T-helper 2 cell treated with Interferon-gamma antibody and Interleukin-4, amounts not matched to agents 5 μg/mL and 100 μg/mL, for 36 hours (primary cell): ENCODE results near the gene RHEB.

ENCODE experiments used
- DNase-seq: peaks from one replicate; pipeline ENCODE4 v3.0.0; 2021; ENCODE audit warnings: low spot score
- H3K27ac Mint-ChIP-seq: one replicate; pipeline ENCODE4 v1.8.0; 2021; ENCODE audit warnings: mild to moderate bottlenecking, mixed read lengths
- H3K27me3 Mint-ChIP-seq: one replicate; pipeline ENCODE4 v1.8.0; 2021; ENCODE audit warnings: low read depth, mixed read lengths
- H3K36me3 Mint-ChIP-seq: one replicate; pipeline ENCODE4 v1.8.0; 2021; ENCODE audit warnings: low read depth, mixed read lengths
- H3K4me1 Mint-ChIP-seq: one replicate; pipeline ENCODE4 v1.8.0; 2021; ENCODE audit warnings: low read depth, mixed read lengths
- H3K4me3 Mint-ChIP-seq: one replicate; pipeline ENCODE4 v1.8.0; 2022; ENCODE audit warnings: mild to moderate bottlenecking, moderate library complexity, mixed read lengths
- H3K9me3 Mint-ChIP-seq: one replicate; pipeline ENCODE4 v1.8.0; 2021; ENCODE audit warnings: mixed read lengths

The RHEB gene

DNA sequence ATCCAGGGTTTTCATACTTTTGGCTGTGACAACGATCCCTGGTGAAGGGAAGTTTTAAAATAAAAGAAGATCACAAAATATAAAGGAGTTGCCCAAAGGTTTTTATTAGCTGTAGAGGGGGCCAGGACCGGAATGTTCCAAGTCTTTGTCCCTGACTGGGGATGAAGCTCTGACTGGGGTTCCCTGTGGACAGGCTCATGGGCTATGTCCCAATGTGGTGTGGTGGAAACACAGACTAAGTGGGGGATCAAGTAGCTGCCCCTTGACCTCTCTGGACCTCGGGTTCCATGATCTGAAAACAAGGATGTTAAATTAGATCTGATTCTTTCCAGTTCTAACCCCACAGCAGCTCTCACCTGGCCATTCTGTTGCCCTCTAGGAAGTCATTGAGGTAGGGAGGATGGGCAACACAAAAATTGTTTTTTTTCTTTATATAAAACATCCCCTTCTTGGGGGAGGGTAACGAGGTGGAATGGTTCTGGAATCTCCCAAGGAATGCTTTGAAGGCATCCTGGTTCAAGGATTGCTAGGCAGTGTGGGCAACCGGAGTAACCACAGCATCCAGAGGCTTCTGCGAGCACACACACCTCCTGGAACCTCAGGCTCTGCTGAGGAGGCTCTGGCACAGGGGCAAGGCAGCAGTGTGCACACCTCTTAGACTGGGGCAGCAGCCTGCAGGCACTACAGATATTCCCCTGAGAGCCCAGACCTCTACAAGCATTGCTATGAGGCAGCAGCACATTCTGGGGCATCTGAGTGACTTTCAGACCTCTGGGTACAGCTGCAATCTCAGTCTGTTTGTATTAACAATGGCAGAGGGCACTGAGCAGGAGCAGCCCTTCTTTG is 58.4 kb downstream of the RHEB start:
- Mint-ChIP-seq H3K4me1 (peaks cover 4% of the 10 kb centered on the region), H3K36me3 (peaks cover 37% of the 10 kb centered on the region), H3K9me3 (peaks cover 32% of the 10 kb centered on the region), H3K4me3 (no peak overlapping the region), H3K27me3 (peaks cover 11% of the 10 kb centered on the region), H3K27ac (no peak overlapping the region)
- no peak for DNase-seq

DNA sequence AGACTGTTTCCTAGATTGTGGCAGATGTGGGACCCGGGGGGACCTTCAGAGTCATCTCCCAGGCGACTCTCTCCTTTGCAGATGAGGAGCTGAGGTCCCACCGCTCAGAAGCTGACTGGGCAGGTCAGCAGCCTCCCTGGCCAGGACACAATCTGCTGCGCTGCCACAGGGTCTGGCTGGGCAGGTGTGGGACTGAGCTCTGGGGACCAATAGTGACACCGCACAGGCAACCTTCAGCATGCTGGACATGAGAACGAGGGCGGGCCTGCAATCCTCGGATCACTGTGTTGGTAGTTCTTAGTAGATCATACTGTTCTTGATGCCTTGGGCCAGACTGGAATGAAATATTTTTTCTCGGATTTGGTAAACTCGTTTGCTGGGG is 59.2 kb downstream of the RHEB start:
- Mint-ChIP-seq H3K27me3 (peaks cover 11% of the 10 kb centered on the region), H3K9me3 (peaks cover 32% of the 10 kb centered on the region), H3K27ac (no peak overlapping the region), H3K36me3 (peaks cover 30% of the 10 kb centered on the region), H3K4me1 (peaks cover 6% of the 10 kb centered on the region), H3K4me3 (no peak overlapping the region)
- no peak for DNase-seq

DNA sequence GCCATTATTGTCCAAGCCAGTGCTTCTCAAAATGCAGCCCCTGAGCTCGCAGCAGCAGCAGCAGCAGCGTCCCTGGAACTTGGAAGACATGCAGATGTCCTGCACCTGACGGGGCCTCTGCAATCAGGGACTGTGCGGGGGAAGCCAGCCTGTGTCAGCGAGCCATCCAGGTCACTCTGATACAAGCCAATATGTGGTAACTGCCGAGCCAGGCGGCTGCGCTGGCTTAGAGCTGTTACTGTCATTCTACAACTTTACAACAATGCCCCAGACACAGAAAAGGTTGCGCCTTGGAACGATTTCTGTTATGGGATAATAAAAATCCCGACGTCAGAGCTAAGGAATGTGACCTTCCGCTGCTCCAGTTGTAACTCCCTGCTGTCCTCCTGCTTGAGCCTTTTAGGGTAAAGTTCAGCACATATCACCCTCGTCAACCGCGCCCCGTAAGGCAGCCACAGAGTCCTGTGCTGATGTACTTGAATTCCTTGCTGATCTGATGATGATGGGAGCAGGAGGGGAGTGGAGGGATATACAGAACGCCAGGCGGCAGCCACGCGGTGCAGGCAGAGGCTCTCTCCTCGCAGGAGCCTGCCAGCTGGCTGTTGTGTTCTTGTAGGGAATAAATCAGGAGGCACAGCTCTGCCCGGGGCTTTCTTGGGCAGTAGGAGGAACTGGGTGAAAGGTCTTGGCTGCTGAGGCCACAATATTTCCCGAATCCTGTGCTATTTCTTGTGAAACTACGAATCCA is 59.8 kb downstream of the RHEB start:
- peaks cover 6% of the 10 kb centered on the region for H3K4me1 Mint-ChIP-seq
- no peak for DNase-seq
- no peak overlapping the region for H3K4me3 Mint-ChIP-seq
- no peak overlapping the region for H3K27ac Mint-ChIP-seq
- peaks cover 32% of the 10 kb centered on the region for H3K9me3 Mint-ChIP-seq
- peaks cover 11% of the 10 kb centered on the region for H3K27me3 Mint-ChIP-seq
- H3K36me3 Mint-ChIP-seq = peaks cover 24% of the 10 kb centered on the region

DNA sequence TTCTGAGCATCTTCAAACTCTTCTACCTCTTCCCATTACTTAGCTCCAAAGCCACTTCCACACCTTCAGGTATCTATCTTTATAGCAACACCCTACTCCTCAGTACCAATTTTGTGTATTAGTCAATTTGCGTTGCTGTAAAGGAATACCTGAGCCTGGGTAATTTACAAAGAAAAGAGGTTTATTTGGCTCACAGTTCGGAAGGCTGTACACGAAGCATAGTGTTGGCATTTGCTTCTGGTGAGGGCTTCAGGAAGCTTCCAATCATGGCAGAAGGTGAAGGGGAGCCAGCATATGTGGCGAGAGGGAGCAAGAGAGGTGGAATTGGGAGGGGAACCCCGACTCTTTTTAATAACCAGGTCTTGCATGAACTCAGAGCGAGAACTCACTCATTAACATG is 62.2 kb downstream of the RHEB start:
- Mint-ChIP-seq H3K27ac (no peak overlapping the region), H3K9me3 (peaks cover 14% of the 10 kb centered on the region), H3K27me3 (peaks cover 11% of the 10 kb centered on the region), H3K4me1 (peaks cover 6% of the 10 kb centered on the region), H3K36me3 (peaks cover 3% of the 10 kb centered on the region), H3K4me3 (no peak overlapping the region)
- no peak for DNase-seq

DNA sequence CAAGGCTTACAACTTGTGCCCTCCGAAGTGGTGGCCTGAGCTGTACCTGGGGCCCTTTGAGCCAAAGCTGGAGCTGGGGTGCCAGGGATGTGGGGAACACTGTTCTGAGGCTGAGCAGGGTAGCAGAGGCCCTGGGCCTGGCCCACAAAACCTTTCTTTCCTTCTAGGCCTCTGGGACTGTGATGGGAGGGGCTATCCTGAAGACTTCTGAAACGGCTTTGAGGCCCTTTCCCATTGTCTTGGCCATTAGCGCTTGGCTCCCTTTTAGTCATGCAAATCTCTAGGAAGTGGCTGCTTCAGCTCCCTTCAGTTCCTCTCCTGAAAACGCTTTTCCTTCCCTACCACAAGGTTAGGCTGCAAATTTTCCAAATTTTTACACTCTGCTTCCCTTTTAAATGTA is 62.9 kb downstream of the RHEB start:
- H3K27me3 Mint-ChIP-seq = peaks cover 11% of the 10 kb centered on the region
- DNase-seq = no peak
- H3K4me1 Mint-ChIP-seq = peaks cover 6% of the 10 kb centered on the region
- H3K36me3 Mint-ChIP-seq = peaks cover 2% of the 10 kb centered on the region
- no peak overlapping the region for H3K4me3 Mint-ChIP-seq
- no peak overlapping the region for H3K27ac Mint-ChIP-seq
- peaks cover 6% of the 10 kb centered on the region for H3K9me3 Mint-ChIP-seq

DNA sequence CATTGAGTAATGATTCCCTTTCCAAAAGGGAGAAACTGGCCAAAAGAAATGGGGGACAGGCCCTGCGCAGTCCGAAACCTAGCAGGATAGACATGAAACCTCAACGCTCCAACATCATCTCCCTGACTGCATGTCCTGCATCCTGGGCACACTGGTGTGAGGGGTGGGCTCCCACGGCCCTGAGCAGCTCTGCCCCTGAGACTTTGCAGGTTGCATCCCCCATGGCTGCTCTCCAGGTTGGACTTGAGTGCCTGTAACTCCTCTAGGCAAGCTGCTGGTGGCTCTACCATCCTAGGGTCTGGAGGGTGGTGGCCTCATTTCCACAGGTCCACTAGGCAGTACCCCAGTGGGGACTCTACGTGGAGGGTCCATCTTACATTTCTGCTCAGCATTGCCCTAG is 63.4 kb downstream of the RHEB start:
- Mint-ChIP-seq H3K27ac (no peak overlapping the region), H3K27me3 (peaks cover 10% of the 10 kb centered on the region), H3K4me3 (no peak overlapping the region)

DNA sequence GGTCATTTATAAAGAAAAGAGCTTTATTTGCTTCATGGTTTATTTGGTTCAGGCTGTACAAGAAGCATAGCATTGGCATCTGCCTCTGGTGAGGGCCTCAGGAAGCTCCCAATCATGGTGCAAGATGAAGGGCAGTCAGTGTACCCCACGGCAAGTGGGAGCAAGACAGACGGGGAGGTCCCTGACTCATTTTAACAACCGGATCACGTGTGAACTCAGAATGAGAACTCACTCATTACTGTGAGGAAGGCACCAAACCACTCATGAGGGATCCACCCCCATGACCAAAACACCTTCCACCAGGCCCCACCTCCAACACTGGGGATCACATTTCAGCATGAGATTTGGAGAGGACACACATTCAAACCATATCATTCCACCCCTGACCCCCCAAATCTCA is 64.0 kb downstream of the RHEB start:
- peaks cover 6% of the 10 kb centered on the region for H3K4me1 Mint-ChIP-seq
- no peak overlapping the region for H3K4me3 Mint-ChIP-seq
- H3K36me3 Mint-ChIP-seq = no peaks in the 10 kb centered on the region
- H3K27me3 Mint-ChIP-seq = peaks cover 9% of the 10 kb centered on the region
- DNase-seq = no peak
- no peaks in the 10 kb centered on the region for H3K9me3 Mint-ChIP-seq
- no peak overlapping the region for H3K27ac Mint-ChIP-seq

More for the DNA sequence above, 63.4 kb downstream of the RHEB start:
- no peak for DNase-seq
- H3K4me1 Mint-ChIP-seq = peaks cover 6% of the 10 kb centered on the region
- H3K9me3 Mint-ChIP-seq = peaks cover 3% of the 10 kb centered on the region
- H3K36me3 Mint-ChIP-seq = peaks cover 2% of the 10 kb centered on the region

DNA sequence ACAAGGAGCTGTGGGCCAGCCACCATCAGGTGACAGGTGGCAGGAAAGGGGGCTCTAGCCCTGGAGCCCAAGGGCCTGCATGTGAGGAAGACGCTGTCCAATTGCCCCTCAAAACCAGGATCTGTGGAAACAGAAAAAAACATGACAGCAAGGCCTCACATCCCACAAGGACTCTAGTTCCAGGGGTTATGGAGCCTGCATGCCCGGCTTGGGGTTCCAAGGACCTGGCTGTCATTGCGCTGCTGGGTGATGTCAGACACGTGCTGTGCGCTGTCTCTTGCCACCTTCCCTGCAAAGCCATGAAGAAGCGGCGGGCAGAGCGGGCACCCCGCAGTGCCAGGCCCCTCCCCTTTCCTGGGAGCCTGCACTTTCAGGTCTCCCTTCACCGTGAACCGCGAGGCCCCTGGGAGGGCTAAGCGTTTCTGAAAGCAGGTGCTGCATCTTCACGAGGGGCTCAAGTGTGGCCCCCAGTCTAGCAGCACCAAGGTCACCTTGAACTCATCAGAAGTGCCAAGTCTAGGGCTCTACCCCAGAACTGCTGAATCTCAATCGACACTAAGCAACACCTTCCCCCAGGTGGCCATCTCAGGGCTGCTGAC is 64.7 kb downstream of the RHEB start:
- H3K4me3 Mint-ChIP-seq = no peak overlapping the region
- peaks cover 4% of the 10 kb centered on the region for H3K27me3 Mint-ChIP-seq
- H3K27ac Mint-ChIP-seq = no peak overlapping the region
- H3K4me1 Mint-ChIP-seq = peaks cover 6% of the 10 kb centered on the region
- no peaks in the 10 kb centered on the region for H3K36me3 Mint-ChIP-seq
- no peaks in the 10 kb centered on the region for H3K9me3 Mint-ChIP-seq
- DNase-seq = no peak

DNA sequence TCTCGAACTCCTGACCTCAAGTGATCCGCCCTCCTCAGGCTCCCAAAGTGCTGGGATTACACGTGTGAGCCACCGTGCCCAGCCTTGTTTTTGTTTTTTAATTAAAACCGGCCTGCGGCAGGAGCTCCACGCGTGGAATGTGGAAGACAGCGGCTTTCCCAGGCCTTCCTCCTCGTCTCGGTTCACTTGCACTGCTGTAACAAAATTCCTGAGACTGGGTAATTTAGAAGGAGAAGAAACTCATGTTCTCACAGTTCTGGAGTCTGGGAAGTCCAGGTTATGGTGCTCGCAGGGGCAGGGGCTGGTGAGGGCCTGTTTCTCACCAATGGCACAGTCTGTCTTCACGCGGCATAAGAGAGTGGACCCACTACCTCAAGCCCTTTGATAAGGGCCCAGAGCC is 65.4 kb downstream of the RHEB start:
- Mint-ChIP-seq H3K27me3 (peaks cover 8% of the 10 kb centered on the region), H3K4me3 (no peak overlapping the region), H3K27ac (no peak overlapping the region), H3K36me3 (no peaks in the 10 kb centered on the region), H3K9me3 (no peaks in the 10 kb centered on the region), H3K4me1 (peaks cover 11% of the 10 kb centered on the region)
- DNase-seq = no peak

DNA sequence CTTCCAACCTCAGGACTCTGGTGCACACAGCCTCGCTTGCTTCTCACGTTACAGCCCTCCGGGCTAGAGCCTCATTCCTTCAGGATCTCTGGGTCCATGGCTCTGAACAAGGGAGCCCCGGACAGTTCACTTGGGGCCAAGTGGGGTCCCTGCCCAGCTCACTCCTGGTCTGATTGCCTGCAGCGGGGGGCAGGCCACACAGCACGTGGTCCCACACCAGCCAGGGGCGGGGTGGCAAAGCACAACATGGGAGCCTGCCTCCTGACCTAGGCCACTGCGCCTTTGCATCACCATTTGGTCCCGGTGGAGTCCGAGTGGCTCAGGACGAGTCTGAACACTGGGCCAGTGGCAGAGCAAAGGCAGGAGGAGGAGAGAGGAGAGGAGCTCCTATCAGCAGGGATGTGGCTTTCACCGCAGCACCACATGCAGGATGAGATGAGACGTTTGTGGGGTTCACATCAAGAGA is 66.3 kb downstream of the RHEB start:
- DNase-seq = no peak
- H3K27ac Mint-ChIP-seq = no peak overlapping the region
- H3K9me3 Mint-ChIP-seq = no peaks in the 10 kb centered on the region
- no peak overlapping the region for H3K4me3 Mint-ChIP-seq
- H3K27me3 Mint-ChIP-seq = peaks cover 8% of the 10 kb centered on the region
- peaks cover 11% of the 10 kb centered on the region for H3K4me1 Mint-ChIP-seq
- no peaks in the 10 kb centered on the region for H3K36me3 Mint-ChIP-seq

DNA sequence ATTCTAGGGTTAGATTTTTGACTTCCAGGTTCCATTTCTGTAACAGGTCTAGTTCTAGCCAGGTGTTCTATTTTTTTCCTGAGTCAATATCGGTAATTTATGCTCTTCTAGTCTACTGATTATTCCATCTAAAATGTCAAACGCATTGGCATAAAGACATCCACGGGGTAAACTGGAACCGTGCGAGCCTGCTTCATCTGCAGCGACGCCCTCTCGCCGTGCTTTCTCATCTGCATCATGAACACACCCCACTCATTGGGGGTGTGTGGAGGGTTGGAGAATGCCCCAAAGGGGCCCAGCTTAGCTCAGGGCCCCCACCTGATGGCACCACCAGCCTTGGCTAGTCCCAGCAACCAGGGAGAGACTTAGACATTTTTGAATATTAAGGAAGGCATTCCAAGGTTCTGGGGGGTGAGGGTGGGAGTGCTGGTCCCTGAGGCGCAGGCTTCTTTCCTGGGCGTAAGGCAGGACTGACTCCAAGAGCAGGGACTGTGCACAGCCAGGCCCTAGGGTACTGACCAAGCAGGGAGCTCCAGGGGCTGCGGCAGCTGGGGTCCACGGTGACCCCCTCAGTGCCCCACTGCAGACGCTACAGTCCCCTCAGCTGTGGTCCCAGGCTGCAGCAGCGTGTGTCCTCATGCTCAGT is 66.9 kb downstream of the RHEB start:
- peaks cover 7% of the 10 kb centered on the region for H3K27me3 Mint-ChIP-seq
- no peaks in the 10 kb centered on the region for H3K36me3 Mint-ChIP-seq
- H3K4me1 Mint-ChIP-seq = peaks cover 11% of the 10 kb centered on the region
- no peak for DNase-seq
- no peaks in the 10 kb centered on the region for H3K9me3 Mint-ChIP-seq
- no peak overlapping the region for H3K4me3 Mint-ChIP-seq
- no peak overlapping the region for H3K27ac Mint-ChIP-seq

DNA sequence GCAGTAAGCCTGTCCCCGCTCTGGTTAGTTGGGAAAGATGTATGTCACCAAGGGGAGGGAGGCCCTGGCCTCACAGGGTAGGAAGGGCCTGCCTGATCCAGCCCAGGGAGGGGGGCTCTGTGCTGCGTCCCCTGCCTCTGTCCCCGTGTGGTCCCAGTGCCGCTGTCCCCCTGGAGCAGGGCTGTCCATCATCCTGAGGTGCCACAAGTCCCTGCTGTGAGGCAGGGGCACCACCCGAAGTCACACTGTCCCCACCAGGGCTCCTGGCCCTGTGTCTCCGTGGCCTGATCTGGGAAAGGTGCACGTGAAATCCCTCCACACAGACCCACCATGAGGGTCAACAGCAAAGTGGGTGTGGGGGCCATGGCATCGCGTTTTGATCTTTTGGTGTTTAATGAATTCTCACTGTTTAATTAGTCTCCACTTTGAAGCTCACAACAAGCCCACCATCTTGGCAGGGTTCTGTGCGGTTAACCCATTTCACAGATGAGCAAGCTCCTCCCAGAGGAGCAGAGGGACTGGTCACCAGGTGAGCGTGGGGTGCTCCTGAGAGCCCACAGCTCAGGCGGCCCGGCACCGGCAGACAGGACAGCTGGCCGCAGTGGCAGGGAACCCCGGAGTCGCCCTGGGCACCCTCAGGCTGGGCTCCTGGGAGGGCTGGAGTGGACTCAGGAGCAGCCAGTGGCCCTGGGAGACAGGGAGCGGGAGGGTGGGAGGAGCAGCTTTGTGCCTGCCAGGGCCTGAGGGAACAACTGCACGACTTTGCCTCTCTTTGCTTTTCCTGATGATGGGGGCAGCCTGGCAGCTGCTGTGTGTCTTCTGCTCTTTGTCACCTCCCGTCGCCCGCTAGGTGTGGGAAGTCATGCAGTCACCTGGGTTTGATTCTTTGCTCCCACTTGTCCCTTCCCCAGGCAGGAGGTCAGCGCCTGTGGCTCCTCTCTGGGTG is 67.8 kb downstream of the RHEB start:
- H3K9me3 Mint-ChIP-seq = no peaks in the 10 kb centered on the region
- DNase-seq = no peak
- H3K27ac Mint-ChIP-seq = no peak overlapping the region
- peaks cover 6% of the 10 kb centered on the region for H3K27me3 Mint-ChIP-seq
- H3K4me1 Mint-ChIP-seq = peaks cover 9% of the 10 kb centered on the region
- H3K4me3 Mint-ChIP-seq = no peak overlapping the region
- no peaks in the 10 kb centered on the region for H3K36me3 Mint-ChIP-seq

DNA sequence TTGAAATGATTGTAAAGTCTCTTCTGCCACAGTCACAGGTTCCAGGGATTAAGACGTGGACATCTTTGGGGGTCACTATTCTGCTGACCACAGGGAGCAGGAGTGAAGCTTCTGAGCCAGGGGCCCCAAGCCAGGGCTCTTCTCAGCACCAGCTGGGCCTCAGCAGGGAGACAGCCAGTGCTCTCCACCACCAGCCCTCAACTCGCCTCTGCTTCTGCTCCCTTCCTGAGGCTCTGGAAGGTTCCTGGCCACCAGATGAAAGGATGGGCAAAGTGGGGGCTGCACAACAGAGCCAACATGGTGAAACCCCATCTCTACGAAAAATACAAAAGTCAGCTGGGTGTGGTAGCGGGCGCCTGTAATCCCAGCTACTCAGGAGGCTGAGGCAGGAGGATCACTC is 68.5 kb downstream of the RHEB start:
- Mint-ChIP-seq H3K9me3 (no peaks in the 10 kb centered on the region), H3K36me3 (no peaks in the 10 kb centered on the region), H3K4me1 (peaks cover 9% of the 10 kb centered on the region), H3K27me3 (peaks cover 6% of the 10 kb centered on the region), H3K4me3 (no peak overlapping the region), H3K27ac (no peak overlapping the region)
- DNase-seq = no peak
